HEK293 (cell line): ENCODE measurements around the gene RBMS1.

Experiments
- CTCF ChIP-seq: fragments of 450-650 bp; formaldehyde crosslinking; IDR thresholded peaks from 2 replicates; pipeline ENCODE4 v1.5.1; 2016; ENCODE audit warnings: missing biosample characterization, missing genetic modification characterization
- HOXC10 ChIP-seq: sonication (generic); formaldehyde crosslinking; IDR thresholded peaks from 2 replicates; pipeline ENCODE4 v1.8.1; 2023; ENCODE audit warnings: mild to moderate bottlenecking, missing genetic modification reagents
- TCF7L2 ChIP-seq: IDR thresholded peaks from 2 replicates; pipeline ENCODE4 v1.6.1; 2011; ENCODE audit warnings: low read depth, mild to moderate bottlenecking, inconsistent platforms, low read length, moderate library complexity, borderline replicate concordance
- ZNF248 ChIP-seq: fragments of 450-650 bp; formaldehyde crosslinking; IDR thresholded peaks from 2 replicates; pipeline ENCODE4 v1.5.1; 2017; ENCODE audit warnings: missing biosample characterization, missing genetic modification characterization
- ZNF391 ChIP-seq: fragments of 450-650 bp; formaldehyde crosslinking; IDR thresholded peaks from 2 replicates; pipeline ENCODE4 v1.5.1; 2016; ENCODE audit warnings: low read depth, missing biosample characterization, missing genetic modification characterization, borderline replicate concordance
- ZNF830 ChIP-seq: fragments of 450-650 bp; IDR thresholded peaks from 2 replicates; pipeline ENCODE4 v1.5.0; 2018; ENCODE audit warnings: missing biosample characterization, missing genetic modification characterization, low read depth, mild to moderate bottlenecking, moderate library complexity
- TF ChIP-seq, protein P1 (sequence below): fragments of 450-650 bp; formaldehyde crosslinking; IDR thresholded peaks from 2 replicates; pipeline ENCODE4 v1.5.1; 2016; ENCODE audit warnings: missing biosample characterization, missing genetic modification characterization

DNA sequence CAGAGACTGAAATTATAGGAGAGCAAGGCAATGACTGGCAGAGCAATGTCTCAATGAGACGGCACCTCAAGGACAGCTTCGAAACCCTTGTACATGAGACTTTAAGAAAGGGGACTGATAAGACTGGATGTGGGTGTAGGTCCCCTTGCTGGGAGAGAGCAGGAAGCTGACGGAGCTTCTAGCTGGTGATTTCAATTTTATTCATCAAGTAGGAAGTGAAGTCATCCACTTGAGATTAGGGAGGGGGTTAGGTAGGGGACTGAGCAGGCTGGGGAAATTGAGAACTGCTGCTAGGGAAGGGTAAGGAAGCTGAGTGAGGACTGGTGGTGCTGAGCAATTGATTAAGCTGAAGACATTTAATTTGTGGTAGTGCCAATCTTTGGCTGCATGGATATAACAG is 194.1 kb downstream of the RBMS1 start:
- no peak for TF ChIP-seq ZNF391 (tag by site-specific recombination)
- no peak for TF ChIP-seq TCF7L2
- TF ChIP-seq HOXC10 (CRISPR knock-in tag) = no peak
- TF ChIP-seq ZNF248 (tag by site-specific recombination) = no peak
- TF ChIP-seq, protein P1, sequence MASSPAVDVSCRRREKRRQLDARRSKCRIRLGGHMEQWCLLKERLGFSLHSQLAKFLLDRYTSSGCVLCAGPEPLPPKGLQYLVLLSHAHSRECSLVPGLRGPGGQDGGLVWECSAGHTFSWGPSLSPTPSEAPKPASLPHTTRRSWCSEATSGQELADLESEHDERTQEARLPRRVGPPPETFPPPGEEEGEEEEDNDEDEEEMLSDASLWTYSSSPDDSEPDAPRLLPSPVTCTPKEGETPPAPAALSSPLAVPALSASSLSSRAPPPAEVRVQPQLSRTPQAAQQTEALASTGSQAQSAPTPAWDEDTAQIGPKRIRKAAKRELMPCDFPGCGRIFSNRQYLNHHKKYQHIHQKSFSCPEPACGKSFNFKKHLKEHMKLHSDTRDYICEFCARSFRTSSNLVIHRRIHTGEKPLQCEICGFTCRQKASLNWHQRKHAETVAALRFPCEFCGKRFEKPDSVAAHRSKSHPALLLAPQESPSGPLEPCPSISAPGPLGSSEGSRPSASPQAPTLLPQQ (tag by site-specific recombination) = no peak
- TF ChIP-seq ZNF830 (tag by site-specific recombination) = no peak
- no peak for TF ChIP-seq CTCF (tag by site-specific recombination)
